ENCODE measurements around the gene DHX40.
A peak's percentile ranks its signal among the peaks of the same experiment; 100 is the strongest.

DHX40 gene

GRCh38 chr17:59607817-59608403, 42.5 kb downstream of the DHX40 start:
- DNase-seq (ENCODE audit: low spot score) (no peak), ATAC-seq (ENCODE audit: low read depth) (no peak)
- Histone ChIP-seq H3K27me3 (ENCODE audit: insufficient read depth, poor library complexity, severe bottlenecking) (no peaks in the 10 kb centered on the region), H3K27ac (ENCODE audit: poor library complexity, severe bottlenecking) (no peak overlapping the region), H3K36me3 (ENCODE audit: low read depth) (peaks cover 69% of the 10 kb centered on the region), H3K9me3 (ENCODE audit: severe bottlenecking) (peaks cover 2% of the 10 kb centered on the region), H3K4me3 (ENCODE audit: severe bottlenecking) (no peak overlapping the region), H3K4me1 (ENCODE audit: insufficient read depth, poor library complexity, severe bottlenecking) (no peaks in the 10 kb centered on the region)
- TF ChIP-seq CTCF (IDR thresholded peaks at IDR 0.05; ENCODE audit: poor library complexity, severe bottlenecking): no peak

- no peaks in the 10 kb centered on the region for H3K9me3 ChIP-seq (ENCODE audit: severe bottlenecking)
- no peak for DNase-seq (ENCODE audit: low spot score)
- no peak for ATAC-seq (ENCODE audit: low read depth)
- H3K27me3 ChIP-seq (ENCODE audit: insufficient read depth, poor library complexity, severe bottlenecking): no peaks in the 10 kb centered on the region
- TF ChIP-seq CTCF (IDR thresholded peaks at IDR 0.05; ENCODE audit: poor library complexity, severe bottlenecking): no peak
- H3K4me1 ChIP-seq (ENCODE audit: insufficient read depth, poor library complexity, severe bottlenecking): no peaks in the 10 kb centered on the region
- no peak overlapping the region for H3K4me3 ChIP-seq (ENCODE audit: severe bottlenecking)
- no peak overlapping the region for H3K27ac ChIP-seq (ENCODE audit: poor library complexity, severe bottlenecking)
- H3K36me3 ChIP-seq (ENCODE audit: low read depth): peaks cover 37% of the 10 kb centered on the region
Measured at GRCh38 chr17:59611503-59611902, 46.1 kb downstream of the DHX40 start.

GRCh38 chr17:59616253-59616920, 51.0 kb downstream of the DHX40 start:
- Histone ChIP-seq H3K27ac (ENCODE audit: poor library complexity, severe bottlenecking) (no peak overlapping the region), H3K4me3 (ENCODE audit: severe bottlenecking) (no peak overlapping the region), H3K27me3 (ENCODE audit: insufficient read depth, poor library complexity, severe bottlenecking) (no peaks in the 10 kb centered on the region), H3K36me3 (ENCODE audit: low read depth) (peaks cover 6% of the 10 kb centered on the region), H3K9me3 (ENCODE audit: severe bottlenecking) (no peaks in the 10 kb centered on the region), H3K4me1 (ENCODE audit: insufficient read depth, poor library complexity, severe bottlenecking) (peaks cover 12% of the 10 kb centered on the region)
- ATAC-seq (ENCODE audit: low read depth) (no peak), DNase-seq (ENCODE audit: low spot score) (no peak)
- TF ChIP-seq CTCF (IDR thresholded peaks at IDR 0.05; ENCODE audit: poor library complexity, severe bottlenecking): no peak

GRCh38 chr17:59617156-59617732, 51.8 kb downstream of the DHX40 start:
- H3K4me3 ChIP-seq (ENCODE audit: severe bottlenecking): no peak overlapping the region
- H3K9me3 ChIP-seq (ENCODE audit: severe bottlenecking): no peaks in the 10 kb centered on the region
- DNase-seq (ENCODE audit: low spot score) (no peak), ATAC-seq (ENCODE audit: low read depth) (no peak)
- peak overlapping the region; percentile 88 for H3K27ac ChIP-seq (ENCODE audit: poor library complexity, severe bottlenecking)
- no peak for TF ChIP-seq CTCF (IDR thresholded peaks at IDR 0.05; ENCODE audit: poor library complexity, severe bottlenecking)
- H3K27me3 ChIP-seq (ENCODE audit: insufficient read depth, poor library complexity, severe bottlenecking): no peaks in the 10 kb centered on the region
- H3K36me3 ChIP-seq (ENCODE audit: low read depth): peaks cover 14% of the 10 kb centered on the region
- H3K4me1 ChIP-seq (ENCODE audit: insufficient read depth, poor library complexity, severe bottlenecking): peaks cover 21% of the 10 kb centered on the region

GRCh38 chr17:59619035-59619297, 53.6 kb downstream of the DHX40 start:
- DNase-seq (ENCODE audit: low spot score): no peak
- no peak for TF ChIP-seq CTCF (IDR thresholded peaks at IDR 0.05; ENCODE audit: poor library complexity, severe bottlenecking)
- ATAC-seq (ENCODE audit: low read depth): no peak
- peak overlapping the region; percentile 88 for H3K27ac ChIP-seq (ENCODE audit: poor library complexity, severe bottlenecking)
- H3K27me3 ChIP-seq (ENCODE audit: insufficient read depth, poor library complexity, severe bottlenecking): no peaks in the 10 kb centered on the region
- H3K4me1 ChIP-seq (ENCODE audit: insufficient read depth, poor library complexity, severe bottlenecking): peaks cover 38% of the 10 kb centered on the region
- peaks cover 27% of the 10 kb centered on the region for H3K36me3 ChIP-seq (ENCODE audit: low read depth)
- H3K9me3 ChIP-seq (ENCODE audit: severe bottlenecking): no peaks in the 10 kb centered on the region
- peak overlapping the region; percentile 97 for H3K4me3 ChIP-seq (ENCODE audit: severe bottlenecking)
